Measurements from ENCODE around the gene PRPF19. TPM values are rescaled to one million over a fixed set of nuclear protein-coding genes. Genes with fewer than 3 reads are reported as not detected.

PRPF19 gene
- total and polyA plus RNA-seq, 9 of the 15 experiments (the other 6 are each of a cell fraction or from before 2014, with no cell fraction given): 9.4 to 212 (median 73.2) TPM

- H3K4me1 ChIP-seq (replicated peaks in 1 of 2; ENCODE audit: control insufficient read depth in 2 of 2, insufficient read depth in 2 of 2, low read length in 2 of 2): peaks cover 7 to 22% of the 10 kb centered on the region in 2 experiments; a peak in 4 of 5 replicates
- no peak overlapping the region for H3K27ac ChIP-seq (ENCODE audit: extremely low read depth, low read depth, low read length)
- TSS peak; percentile 21 for BruUV-seq (replicated peaks)
- no peaks in the 10 kb centered on the region for H3K9me3 ChIP-seq (replicated peaks; ENCODE audit: control insufficient read depth, insufficient read depth, low read depth, low read length)
- H4K20me1 ChIP-seq (replicated peaks; ENCODE audit: control insufficient read depth, insufficient read depth, low read length): peaks cover 5% of the 10 kb centered on the region; the same call in 1 of the 2 replicates
- no peak overlapping the region for H3K4me3 ChIP-seq
- WGBS (ENCODE audit: insufficient coverage, low coverage, missing lambda C conversion rate): 87% methylated on average over 6 of the region's 6 CpGs
- no peak overlapping the region for H2AFZ ChIP-seq (ENCODE audit: low read depth, low read length)
- CTCF ChIA-PET (ENCODE audit: low intra/inter-chr PET ratio): no interaction called here
- in situ Hi-C loops (cut with MboI) (no loop called here), intact Hi-C loops (cut with micrococcal nuclease) (no loop called here)
- POLR2A ChIA-PET: interaction anchor here (0.9 to 1.6 kb wide), 4 partner anchors 9 to 28 kb away, joined by 3 to 7 read pairs (median 6); partner anchors contain the start of gene TMEM109
- H3K4me2 ChIP-seq (ENCODE audit: insufficient read depth, low read length): no peak overlapping the region
- no peak overlapping the region for H3K9ac ChIP-seq (ENCODE audit: insufficient read depth in 1 of 2, low read depth in 2 of 2, low read length in 2 of 2)
- FAIRE-seq (no peak), ATAC-seq (no peak), DNase-seq (ENCODE audit: extremely low read depth in 1 of 4, low spot score in 3 of 4) (no peak)
- H3K27me3 ChIP-seq (ENCODE audit: control insufficient read depth in 2 of 2, insufficient read depth in 2 of 2, low read length in 2 of 2): peaks cover 29 to 35% of the 10 kb centered on the region in 2 experiments
- H3K79me2 ChIP-seq (ENCODE audit: control insufficient read depth, insufficient read depth, low read length): peaks cover 14% of the 10 kb centered on the region; the same call in 2 of the 3 replicates
- no peaks in the 10 kb centered on the region for H3K9me1 ChIP-seq (ENCODE audit: control insufficient read depth, insufficient read depth, low read length)
- peaks cover 43% of the 10 kb centered on the region for H3K36me3 ChIP-seq (ENCODE audit: control insufficient read depth, insufficient read depth, low read length)
- TF ChIP-seq KAT2B (IDR thresholded peaks at IDR 0.05; ENCODE audit: low read depth, low read length): no peak
- no peak for TF ChIP-seq MCM5 (IDR thresholded peaks at IDR 0.05; ENCODE audit: low read depth)
- TF ChIP-seq ATF4 (CRISPR knock-in tag; IDR thresholded peaks at IDR 0.05): no peak
- TF ChIP-seq SP1 (CRISPR knock-in tag; IDR thresholded peaks at IDR 0.05): no peak
- TF ChIP-seq GATAD2B (IDR thresholded peaks at IDR 0.05; ENCODE audit: borderline replicate concordance): no peak
- no peak for TF ChIP-seq ETS2 (tag; IDR thresholded peaks at IDR 0.05; ENCODE audit: borderline replicate concordance, poor library complexity, severe bottlenecking)
- TF ChIP-seq RBM17 (IDR thresholded peaks at IDR 0.05; ENCODE audit: borderline replicate concordance, low read depth, low read length): no peak
- TF ChIP-seq ZNF253 (CRISPR knock-in tag; conservative IDR thresholded peaks at IDR 0.05): no peak
- no peak for TF ChIP-seq ZNF143 (CRISPR knock-in tag; IDR thresholded peaks at IDR 0.05)
- no peak for TF ChIP-seq ELK1 (CRISPR knock-in tag; IDR thresholded peaks at IDR 0.05)
These were observed 16.5 kb upstream of the PRPF19 start for GRCh38 chr11:60922906-60923305.
